Transverse colon (tissue), 4 donors: Measurements from ENCODE around the gene KCNQ1OT1.

Source experiments
- CTCF ChIP-seq, 5 experiments: fragments of 200-600 bp in 3 of 5; fragments of 450-650 bp in 2 of 5; sonication (generic) in 3 of 5; IDR thresholded peaks; 1 replicate in 2 of 5; 2 replicates in 3 of 5; pipeline ENCODE4 v1.5.1; 2016 to 2017; ENCODE audit warnings: antibody characterized with exemption in 5 of 5, inconsistent platforms in 3 of 5, mild to moderate bottlenecking in 2 of 5, moderate library complexity in 1 of 5
- EP300 ChIP-seq: sonication (generic); formaldehyde crosslinking; IDR thresholded peaks from one replicate; pipeline ENCODE4 v1.6.1; 2017; ENCODE audit warnings: antibody characterized with exemption, low read depth
- POLR2A ChIP-seq: fragments of 450-650 bp; IDR thresholded peaks from one replicate; pipeline ENCODE4 v1.6.1; 2016; ENCODE audit warnings: antibody characterized with exemption, mild to moderate bottlenecking, moderate library complexity
- POLR2AphosphoS5 ChIP-seq, 3 donors: sonication (generic); formaldehyde crosslinking; IDR thresholded peaks; one replicate each; pipeline ENCODE4 v1.6.1; 2016; ENCODE audit warnings: antibody characterized with exemption in 3 of 3

DNA sequence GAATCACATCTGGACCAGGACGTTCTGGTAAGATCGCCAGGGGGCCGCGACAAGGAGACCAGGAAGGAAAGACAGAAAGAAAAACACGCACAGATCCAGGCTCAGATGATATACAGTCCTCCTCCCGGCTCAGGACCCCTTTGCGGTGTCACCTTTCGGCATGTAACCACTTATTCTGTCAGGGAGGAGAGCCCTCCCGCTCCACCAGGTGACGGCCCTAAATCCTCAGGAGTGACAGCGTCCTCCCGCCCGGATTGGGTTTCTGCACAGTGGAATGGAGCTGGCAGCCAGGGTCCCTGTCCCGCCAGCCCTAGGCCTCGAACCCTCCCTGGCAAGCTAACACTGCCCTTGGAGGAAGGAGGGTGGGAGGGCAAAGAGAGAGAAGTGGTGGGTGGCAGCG, 24.3 kb upstream of the KCNQ1OT1 start:
- TF ChIP-seq POLR2A: no peak
- no peak for TF ChIP-seq CTCF (IDR thresholded peaks at IDR 0.05)
- TF ChIP-seq POLR2AphosphoS5 (IDR thresholded peaks at IDR 0.05): no peak
- TF ChIP-seq EP300: no peak
